Glomerular visceral epithelial cell (primary cell): Measurements from ENCODE around the gene PGAM2.

ENCODE experiments used
- DNase-seq: peaks from one replicate; pipeline ENCODE4 v3.0.0-alpha.2; 2016; ENCODE audit errors: extremely low spot score

PGAM2 gene

GRCh38 chr7:44103923-44104859 is 38.8 kb upstream of the PGAM2 start, which contains the start of gene AEBP1:
Gene AEBP1, plus strand, starts transcription at chr7:44104345. Its CDS starts 321 bp downstream, at chr7:44104666.
- no peak for DNase-seq

GRCh38 chr7:44103566-44103922 is 38.2 kb upstream of the PGAM2 start:
- DNase-seq, result no peak

GRCh38 chr7:44102846-44103565 is 37.6 kb upstream of the PGAM2 start:
- no peak for DNase-seq

GRCh38 chr7:44101966-44102845 is 36.8 kb upstream of the PGAM2 start:
- peak; percentile 37 for DNase-seq

- no peak for DNase-seq
These were observed 36.1 kb upstream of the PGAM2 start for GRCh38 chr7:44101303-44101965.

- DNase-seq, result peak; percentile 95
These were observed 35.3 kb upstream of the PGAM2 start for GRCh38 chr7:44100458-44101302.

GRCh38 chr7:44099669-44100068 is 34.3 kb upstream of the PGAM2 start:
- no peak for DNase-seq

GRCh38 chr7:44098092-44099068 is 33.0 kb upstream of the PGAM2 start:
- DNase-seq, result no peak

- DNase-seq, result no peak
These were observed 31.9 kb upstream of the PGAM2 start for GRCh38 chr7:44097064-44097932.

- no peak for DNase-seq
These were observed 31.0 kb upstream of the PGAM2 start for GRCh38 chr7:44096326-44096881.

GRCh38 chr7:44095781-44096180 is 30.4 kb upstream of the PGAM2 start:
- no peak for DNase-seq

- DNase-seq, result no peak
These were observed 29.7 kb upstream of the PGAM2 start for GRCh38 chr7:44094883-44095592.

- DNase-seq, result no peak
These were observed 29.0 kb upstream of the PGAM2 start for GRCh38 chr7:44094365-44094764.

GRCh38 chr7:44093102-44093641 is 27.8 kb upstream of the PGAM2 start:
- no peak for DNase-seq

- peak; percentile 75 for DNase-seq
These were observed 22.8 kb upstream of the PGAM2 start for GRCh38 chr7:44087911-44088838.

GRCh38 chr7:44086627-44087026 is 21.3 kb upstream of the PGAM2 start:
- DNase-seq, result no peak
